Right kidney (tissue), 1 donor: ENCODE results near the gene CRHR1.

Source experiments
- DNase-seq: peaks from one replicate; pipeline ENCODE4 v3.0.0-alpha.2; 2016

The CRHR1 gene

DNA sequence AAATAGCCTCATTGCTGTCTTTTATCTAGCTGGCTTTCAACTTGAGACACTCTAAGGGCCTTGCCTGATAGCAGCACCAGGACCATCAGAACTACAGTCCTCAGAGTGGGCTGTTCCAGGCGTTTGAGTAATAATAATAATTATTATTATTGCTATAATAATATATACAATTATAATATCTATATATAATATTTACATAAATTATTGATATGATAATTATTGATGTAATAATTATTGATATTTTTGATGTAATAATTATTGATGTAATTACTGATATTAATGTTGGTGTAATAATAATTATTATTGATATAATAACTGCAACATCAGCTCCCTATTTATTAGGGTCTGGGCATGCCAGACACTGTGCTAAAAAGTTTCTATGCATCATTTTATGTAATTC lies 25.6 kb upstream of the CRHR1 start:
- no peak for DNase-seq

GRCh38 chr17:45759761-45760160 lies 24.4 kb upstream of the CRHR1 start:
- DNase-seq, result no peak

GRCh38 chr17:45761957-45762565 lies 22.1 kb upstream of the CRHR1 start:
- DNase-seq, result no peak

DNA sequence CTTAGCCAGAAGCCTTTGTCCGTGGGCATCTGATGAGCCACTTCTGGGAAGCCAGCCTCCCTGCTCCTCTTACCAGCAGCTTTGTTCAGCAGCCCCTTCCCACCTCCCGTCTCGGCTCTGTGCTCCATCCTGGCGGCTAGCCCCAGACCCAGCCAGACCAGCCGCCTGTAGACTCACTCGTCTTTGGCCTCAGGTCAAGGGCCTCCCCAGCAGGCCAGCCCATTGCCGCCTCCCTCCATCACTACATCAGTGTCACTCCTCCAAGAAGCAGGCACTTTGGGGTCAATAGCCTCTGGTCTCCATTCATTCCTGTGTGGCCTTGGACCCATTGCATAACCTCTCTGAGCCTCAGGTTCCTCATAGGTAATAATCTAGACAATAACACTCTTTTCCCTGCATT lies 20.9 kb upstream of the CRHR1 start:
- no peak for DNase-seq

DNA sequence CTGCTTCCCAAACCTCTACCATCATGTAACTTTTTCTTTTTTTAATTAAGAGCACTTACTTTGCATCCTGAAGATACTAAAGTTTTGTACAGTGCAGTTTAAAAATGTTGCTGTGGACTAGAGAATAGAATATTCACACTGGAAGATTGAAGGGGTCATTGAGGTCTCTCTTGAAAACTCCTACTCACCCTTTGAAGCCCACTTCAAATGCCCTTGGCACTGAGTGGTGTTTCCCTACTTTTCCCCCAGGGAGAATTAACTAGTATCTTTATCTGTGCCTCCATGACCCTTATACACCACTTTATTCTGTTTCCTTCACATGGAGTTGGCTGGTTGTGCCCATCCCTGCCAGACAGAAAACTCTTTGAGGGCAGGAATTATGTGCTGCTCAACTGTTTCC lies 19.6 kb upstream of the CRHR1 start:
- no peak for DNase-seq

DNA sequence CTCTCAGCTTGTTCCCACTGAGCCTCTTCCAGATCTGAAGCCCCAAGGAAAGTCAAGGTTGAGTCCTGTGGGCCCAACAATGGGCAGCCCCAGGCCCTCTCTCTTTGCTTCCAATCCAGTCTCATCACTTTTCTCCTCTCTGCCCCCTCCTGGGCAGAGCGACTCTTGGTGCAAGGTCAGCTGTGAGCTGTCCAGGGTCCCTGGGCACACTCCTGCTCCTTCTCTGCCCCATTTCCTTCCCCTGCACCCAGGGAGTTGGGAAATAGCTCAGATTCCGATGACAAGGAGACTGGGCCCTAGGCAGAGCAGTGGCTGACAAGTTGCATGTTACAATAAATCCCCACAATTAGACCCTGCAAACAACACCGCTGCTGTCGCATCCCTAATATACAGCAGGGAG lies 16.1 kb upstream of the CRHR1 start:
- DNase-seq, result no peak

- no peak for DNase-seq
Measured at GRCh38 chr17:45770632-45771270, 13.4 kb upstream of the CRHR1 start.

DNA sequence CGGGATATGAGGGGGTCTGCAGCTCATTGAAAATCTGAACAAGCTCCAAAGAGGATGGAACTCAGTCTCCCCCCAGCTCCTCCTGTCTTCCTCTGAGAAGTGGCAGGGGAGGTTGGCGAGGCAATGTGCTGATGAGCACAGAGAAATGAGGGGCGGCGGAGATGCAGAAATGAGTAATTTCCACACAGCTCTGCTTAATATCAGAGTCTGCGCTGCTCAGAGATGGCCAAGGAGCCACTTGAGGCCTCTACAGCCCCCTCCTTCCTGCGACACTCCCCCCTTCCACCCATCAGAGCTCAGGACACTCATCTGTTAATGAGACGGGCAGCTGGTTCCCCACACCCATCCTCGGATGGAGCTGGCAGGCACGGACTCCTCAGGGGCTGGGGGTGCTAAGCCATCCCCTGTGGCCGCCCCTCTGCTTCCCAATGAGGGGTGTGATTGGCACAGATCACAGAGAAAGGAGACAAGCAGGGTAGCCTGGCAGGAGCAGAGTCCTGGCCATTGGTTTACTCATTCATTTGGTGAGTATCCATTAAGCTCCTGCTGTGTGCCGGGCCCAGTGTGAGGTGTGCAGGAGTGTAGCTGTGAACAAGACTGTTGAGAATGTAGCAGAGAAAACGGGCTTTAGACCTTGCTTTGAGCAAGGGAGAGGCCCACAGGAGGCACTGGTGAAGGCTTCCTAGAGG lies 12.7 kb upstream of the CRHR1 start:
- no peak for DNase-seq

DNA sequence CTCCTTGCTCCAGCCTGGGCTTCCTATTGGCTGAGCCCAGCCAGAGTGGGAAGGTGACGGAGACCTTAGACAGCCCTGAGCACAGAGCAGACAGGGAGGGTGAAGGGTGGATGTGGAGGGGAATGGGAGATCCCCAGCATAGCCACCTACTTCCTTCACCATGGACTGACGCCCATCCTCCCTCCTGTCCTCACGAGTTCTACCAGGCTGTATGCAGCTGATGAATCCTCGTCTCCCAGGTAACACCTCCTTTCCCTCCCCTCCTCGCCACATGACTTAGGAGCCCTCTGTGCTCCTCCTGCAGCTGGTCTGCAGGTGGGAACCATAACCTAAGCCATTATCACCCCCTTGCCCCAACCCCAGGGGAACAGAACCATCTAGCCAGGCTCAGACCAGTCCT lies 9.0 kb upstream of the CRHR1 start:
- DNase-seq, result no peak

- no peak for DNase-seq
Measured at GRCh38 chr17:45775576-45776011, 8.5 kb upstream of the CRHR1 start.

DNA sequence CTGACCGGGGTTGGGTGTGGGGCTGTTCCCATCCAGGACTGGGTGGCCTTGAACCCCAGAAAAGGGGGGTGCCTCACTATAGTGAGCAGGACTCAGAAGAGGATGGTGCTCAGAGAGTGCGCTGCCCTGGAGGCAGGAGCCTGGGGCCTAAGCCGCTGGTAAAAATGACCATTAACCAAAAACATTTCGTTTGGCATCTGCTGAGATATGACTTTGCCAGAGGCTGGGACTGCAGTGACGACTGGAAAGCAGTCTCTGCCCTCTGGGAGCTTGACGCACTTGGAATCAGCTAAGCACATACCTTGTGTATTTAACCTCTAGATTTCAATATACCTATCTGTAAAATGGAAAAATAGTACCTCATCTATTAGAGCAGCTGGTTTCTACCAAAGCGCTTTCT lies 7.2 kb upstream of the CRHR1 start:
- DNase-seq, result no peak

DNA sequence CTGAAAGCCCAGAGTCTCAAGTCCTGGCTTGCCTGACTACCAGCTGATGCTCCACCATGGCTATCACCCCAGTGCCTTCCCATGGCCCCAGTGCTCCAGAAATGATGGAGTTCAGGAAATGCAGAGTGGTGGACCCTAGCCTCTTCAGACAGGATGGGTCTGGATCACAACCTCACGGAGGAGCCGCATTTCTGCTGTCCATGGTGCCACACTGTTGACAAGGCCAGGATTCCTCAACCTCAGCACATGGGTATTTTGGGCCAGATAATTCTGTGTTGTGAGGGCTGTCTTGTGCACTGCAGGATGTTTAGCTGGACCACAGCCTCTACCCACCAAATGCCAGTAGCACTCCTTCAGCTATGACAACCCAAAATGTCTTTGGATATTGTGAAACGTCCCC lies 6.7 kb upstream of the CRHR1 start:
- DNase-seq, result no peak

DNA sequence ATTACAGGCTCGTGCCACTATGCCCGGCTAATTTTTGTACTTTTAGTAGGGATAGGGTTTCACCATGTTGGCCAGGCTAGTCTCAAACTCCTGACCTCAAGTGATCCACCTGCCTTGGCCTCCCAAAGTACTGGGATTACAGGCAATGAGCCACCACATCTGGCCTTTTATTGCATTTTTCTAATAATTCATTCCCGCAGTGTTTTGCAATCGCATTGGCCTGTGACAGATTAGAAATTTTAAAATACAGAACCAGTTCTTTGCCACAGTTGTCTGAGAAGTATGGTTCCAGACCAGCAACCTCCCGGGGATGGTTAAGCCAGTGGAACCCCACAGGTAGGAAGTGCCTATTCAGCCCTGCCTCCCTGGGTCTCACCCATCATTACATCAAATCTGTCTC lies 3.2 kb upstream of the CRHR1 start:
- no peak for DNase-seq

DNA sequence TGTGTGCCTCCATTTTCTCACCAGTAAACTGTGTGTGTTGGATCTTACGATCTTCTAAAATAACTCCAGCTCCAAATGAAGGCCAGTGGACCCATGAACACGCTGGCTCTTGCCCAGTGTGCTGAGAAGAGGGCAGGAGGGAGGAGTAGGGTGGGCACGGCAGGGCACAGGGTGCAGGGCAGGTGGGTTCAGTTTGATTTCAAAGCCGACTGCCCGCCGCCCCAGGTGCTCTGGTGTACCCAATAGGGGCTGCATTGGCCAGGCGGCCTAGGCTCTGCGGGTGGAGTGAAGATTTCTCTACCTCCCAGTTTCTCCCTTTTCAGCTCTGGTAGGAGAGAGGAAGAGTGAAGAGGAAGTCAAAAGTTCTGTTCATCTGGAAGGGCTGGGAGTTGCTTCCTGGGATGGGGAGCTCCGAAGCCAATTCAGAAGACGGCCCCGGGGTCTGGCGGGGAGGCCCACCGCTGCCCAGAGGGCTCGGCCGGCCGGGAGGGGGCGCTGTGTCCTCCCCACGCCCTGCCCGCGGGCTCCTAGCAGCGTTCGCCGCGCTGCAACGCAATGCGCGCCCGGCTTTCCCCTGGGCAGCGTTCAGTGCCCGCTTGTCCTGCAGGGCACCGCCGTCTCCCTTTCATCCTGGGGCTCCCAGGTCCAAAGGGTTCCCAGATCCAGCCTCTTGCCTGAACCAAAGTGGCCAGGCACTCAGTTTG lies 1.1 kb upstream of the CRHR1 start:
- peak; percentile 56 for DNase-seq

DNA sequence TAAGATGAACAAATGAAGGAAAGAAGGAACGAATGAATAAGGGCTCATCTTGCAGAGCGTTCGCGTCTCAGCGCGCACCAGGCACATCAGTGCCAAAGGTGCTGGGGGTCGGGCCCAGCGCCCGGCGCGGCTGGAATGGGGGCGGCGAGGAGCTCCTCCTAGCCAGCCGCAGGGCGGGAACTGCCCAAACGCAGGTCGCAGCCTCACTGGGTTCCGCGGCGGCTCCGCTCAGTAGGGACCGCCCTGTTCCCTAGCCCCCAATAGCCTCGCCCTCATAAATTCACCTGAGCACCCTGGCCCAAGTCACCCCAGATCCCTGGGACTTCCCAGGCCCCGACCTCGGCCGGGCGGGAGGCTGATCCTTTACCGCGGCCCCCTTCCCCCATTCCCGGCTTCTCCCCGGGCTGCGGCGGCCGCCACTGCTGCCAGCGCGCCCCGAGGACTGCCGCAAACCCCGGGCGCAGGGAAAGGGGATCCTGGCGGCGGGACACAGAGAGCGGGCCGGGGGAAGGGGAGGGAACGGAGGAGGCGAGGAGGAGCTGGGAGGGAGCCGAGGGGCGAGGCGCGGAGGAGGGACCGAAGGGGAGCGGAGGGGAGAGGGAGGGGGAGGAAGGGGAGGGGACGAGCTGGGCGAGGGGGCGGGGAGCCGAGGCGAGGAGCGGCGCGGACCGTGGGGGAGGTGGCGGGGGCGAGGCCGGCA lies 377 bp upstream of the CRHR1 start:
- peak; percentile 66 for DNase-seq

DNA sequence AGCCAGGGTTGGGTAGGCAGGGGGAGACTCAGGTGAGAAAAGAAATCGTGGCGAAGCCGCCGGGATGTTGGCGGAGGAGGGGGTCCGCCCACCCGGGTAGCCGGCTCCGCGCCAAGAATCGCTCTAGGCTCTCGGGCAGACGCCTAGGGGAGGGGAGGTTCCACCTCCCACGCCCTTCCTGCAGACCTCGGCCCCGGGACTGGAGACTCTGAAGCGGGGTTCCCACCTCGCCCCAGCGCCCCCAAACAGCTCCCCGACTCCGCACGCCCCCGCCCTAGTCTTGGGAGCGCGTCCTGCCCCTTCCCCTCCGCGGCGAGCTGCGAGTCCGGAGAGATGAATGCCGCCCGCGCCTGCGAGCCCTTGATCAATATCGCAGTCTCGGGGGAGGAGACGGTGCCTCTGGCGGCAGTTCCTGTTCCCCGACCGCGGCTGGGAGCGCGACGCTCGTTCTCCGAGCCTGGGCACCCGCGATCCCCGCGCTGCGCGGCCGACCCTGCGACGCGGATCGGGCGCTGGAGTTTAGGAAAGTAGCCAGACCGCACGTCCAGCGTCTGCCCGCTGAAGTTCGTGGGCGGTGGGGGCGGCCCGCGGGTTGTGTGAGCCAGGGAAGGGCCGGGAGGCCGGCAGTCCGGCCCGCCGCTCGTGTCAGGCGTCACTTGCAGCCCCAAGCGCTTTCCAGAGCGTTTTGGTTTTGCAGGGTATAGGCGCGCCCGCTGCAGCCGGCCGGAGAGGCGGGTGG lies 790 bp downstream of the CRHR1 start:
- DNase-seq, result peak; percentile 72

DNA sequence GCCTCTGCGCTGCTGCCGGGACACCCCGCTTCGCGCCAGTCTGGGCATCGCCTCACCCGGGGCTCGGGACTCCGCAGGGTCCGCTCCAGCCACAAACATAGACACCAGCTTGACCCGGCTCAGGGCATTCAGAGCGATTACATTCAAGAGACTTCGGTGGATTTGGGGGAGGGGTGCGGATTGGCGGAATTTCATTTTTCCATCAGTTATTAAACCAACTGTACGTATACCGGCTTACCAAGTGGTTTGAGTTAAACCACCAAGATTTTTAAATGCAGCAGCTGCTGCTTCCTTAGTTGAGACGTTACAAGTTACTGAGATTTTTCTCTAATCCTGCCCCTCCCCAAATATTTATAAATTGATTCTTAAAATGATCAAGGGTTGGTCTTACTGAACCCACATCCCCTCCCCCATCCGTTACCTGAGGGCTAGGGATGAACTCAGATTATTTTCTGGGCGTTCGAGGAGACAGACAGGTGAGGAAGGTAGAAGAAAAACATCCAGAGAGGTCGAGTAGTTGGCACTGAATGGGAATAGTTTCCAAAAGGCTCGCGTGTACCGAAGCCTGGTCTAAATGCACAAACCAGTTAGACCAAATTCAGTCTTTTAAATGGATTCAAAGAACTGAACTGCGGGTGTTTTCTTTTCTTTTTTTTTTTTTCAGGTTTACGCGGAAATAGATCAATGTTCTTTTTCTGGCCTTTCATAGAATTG lies 1.5 kb downstream of the CRHR1 start:
- DNase-seq, result no peak

GRCh38 chr17:45786349-45786748 lies 2.2 kb downstream of the CRHR1 start:
- no peak for DNase-seq

DNA sequence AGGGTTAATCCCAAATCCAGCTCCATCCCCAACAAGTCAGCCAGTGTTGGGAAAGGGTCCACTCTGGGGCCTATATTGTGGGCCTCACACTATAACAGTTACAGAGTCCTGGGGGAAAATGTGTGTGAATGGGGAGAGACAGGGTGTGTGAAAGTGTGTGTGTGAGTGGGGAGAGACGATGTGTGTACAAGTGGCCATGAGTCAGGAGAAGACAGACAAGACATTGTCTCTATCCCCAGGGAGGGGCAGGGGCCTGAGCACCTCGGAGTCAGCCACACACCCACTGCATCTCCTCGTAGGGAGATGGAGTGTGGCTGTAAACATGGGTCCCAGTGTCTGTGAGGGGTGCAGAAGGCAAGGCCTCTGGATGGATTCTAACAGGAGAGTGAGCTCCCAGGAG lies 2.9 kb downstream of the CRHR1 start:
- no peak for DNase-seq

DNA sequence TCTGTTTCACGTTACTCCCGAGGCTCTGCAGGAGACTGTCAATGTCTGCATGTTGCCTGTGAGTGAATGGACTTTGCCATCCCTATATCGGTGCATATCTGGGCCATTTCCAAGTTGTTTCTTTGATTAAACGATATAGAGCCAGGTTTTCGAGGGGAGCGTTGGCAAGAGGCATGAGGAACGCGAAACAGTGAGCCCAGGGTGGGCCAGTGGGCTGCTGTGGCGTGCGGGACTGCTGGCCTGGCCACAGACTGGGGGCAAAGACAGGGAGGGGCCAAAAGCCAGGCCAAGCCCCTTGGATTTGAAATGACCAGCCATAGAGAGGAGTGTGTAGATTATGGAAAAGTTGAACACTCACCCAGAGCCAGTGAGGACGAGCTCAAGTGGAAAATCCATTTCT lies 3.5 kb downstream of the CRHR1 start:
- DNase-seq, result no peak

DNA sequence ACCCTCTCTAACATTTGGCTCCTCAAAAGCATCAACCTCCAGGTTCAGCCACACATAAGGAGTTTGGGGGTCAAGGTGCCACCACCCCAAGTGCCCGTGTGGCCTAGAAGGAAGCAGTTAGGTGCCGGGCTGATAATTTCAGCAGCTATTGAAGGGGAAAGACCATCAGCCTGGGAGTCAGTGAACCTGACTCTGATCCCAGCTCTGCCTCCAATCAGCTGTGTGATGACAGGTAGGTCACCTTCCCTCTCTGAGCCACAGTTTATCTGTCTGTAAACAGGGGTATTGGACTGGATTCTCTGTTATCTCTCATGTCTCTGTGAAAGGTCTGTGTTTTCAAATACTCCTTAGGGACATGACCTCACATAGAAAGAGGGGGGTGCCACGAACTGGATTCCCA lies 3.9 kb downstream of the CRHR1 start:
- no peak for DNase-seq
